Stimulated activated memory B cell treated with anti-CD40 and anti-IgM and Interleukin-4, amounts not matched to agents 10 μg/mL and 1 μg/mL and 100 μg/mL, for 72 hours (primary cell): ENCODE data around the gene PRDM11.
A peak's percentile ranks its signal among the peaks of the same experiment; 100 is the strongest.
"Not testable (repeated sequence)": the region's sequence is repeated elsewhere in the genome, so short reads cannot be mapped to it uniquely, and the experiment has no call there.

Source experiments
- ATAC-seq: fragments of 150-1000 bp; cut with Tn5 transposase; 2 replicates; pipeline ENCODE4 v1.10.0; 2021
- H3K27ac Mint-ChIP-seq: one replicate; pipeline ENCODE4 v1.8.0; 2022; ENCODE audit warnings: mild to moderate bottlenecking, mixed read lengths
- H3K27me3 Mint-ChIP-seq: one replicate; pipeline ENCODE4 v1.8.0; 2022; ENCODE audit warnings: mixed read lengths
- H3K36me3 Mint-ChIP-seq: one replicate; pipeline ENCODE4 v1.8.0; 2022; ENCODE audit warnings: mixed read lengths
- H3K4me1 Mint-ChIP-seq: one replicate; pipeline ENCODE4 v1.8.0; 2022; ENCODE audit warnings: mixed read lengths
- H3K4me3 Mint-ChIP-seq: one replicate; pipeline ENCODE4 v1.8.0; 2022; ENCODE audit warnings: mild to moderate bottlenecking, moderate library complexity, mixed read lengths
- H3K9me3 Mint-ChIP-seq: one replicate; pipeline ENCODE4 v1.8.0; 2022; ENCODE audit warnings: mixed read lengths

The PRDM11 gene

GRCh38 chr11:45234306-45235006, 88.0 kb downstream of the PRDM11 start:
- Mint-ChIP-seq H3K9me3 (no peaks in the 10 kb centered on the region), H3K27me3 (peaks cover 38% of the 10 kb centered on the region), H3K36me3 (no peaks in the 10 kb centered on the region), H3K27ac (no peak overlapping the region), H3K4me1 (no peaks in the 10 kb centered on the region), H3K4me3 (no peak overlapping the region)
- ATAC-seq, result no peak

GRCh38 chr11:45237711-45238315, 91.4 kb downstream of the PRDM11 start:
- Mint-ChIP-seq H3K36me3 (no peaks in the 10 kb centered on the region), H3K27me3 (peaks cover 43% of the 10 kb centered on the region), H3K27ac (no peak overlapping the region), H3K9me3 (no peaks in the 10 kb centered on the region), H3K4me3 (no peak overlapping the region), H3K4me1 (no peaks in the 10 kb centered on the region)
- ATAC-seq, result no peak

- Mint-ChIP-seq H3K36me3 (no peaks in the 10 kb centered on the region), H3K4me3 (no peak overlapping the region), H3K27ac (no peak overlapping the region), H3K9me3 (no peaks in the 10 kb centered on the region), H3K4me1 (no peaks in the 10 kb centered on the region), H3K27me3 (peaks cover 43% of the 10 kb centered on the region)
- ATAC-seq, result no peak
Observed at GRCh38 chr11:45238724-45239123, 92.3 kb downstream of the PRDM11 start.

- H3K27me3 Mint-ChIP-seq, result peaks cover 44% of the 10 kb centered on the region
- H3K4me1 Mint-ChIP-seq, result no peaks in the 10 kb centered on the region
- H3K9me3 Mint-ChIP-seq, result no peaks in the 10 kb centered on the region
- no peak for ATAC-seq
- no peak overlapping the region for H3K4me3 Mint-ChIP-seq
- no peaks in the 10 kb centered on the region for H3K36me3 Mint-ChIP-seq
- H3K27ac Mint-ChIP-seq, result no peak overlapping the region
Observed at GRCh38 chr11:45239733-45240132, 93.3 kb downstream of the PRDM11 start.

- H3K27me3 Mint-ChIP-seq, result peaks cover 39% of the 10 kb centered on the region
- H3K4me1 Mint-ChIP-seq, result no peaks in the 10 kb centered on the region
- no peak overlapping the region for H3K4me3 Mint-ChIP-seq
- no peak overlapping the region for H3K27ac Mint-ChIP-seq
- no peaks in the 10 kb centered on the region for H3K36me3 Mint-ChIP-seq
- ATAC-seq, result no peak
- no peaks in the 10 kb centered on the region for H3K9me3 Mint-ChIP-seq
Observed at GRCh38 chr11:45243967-45244366, 97.5 kb downstream of the PRDM11 start.

GRCh38 chr11:45245218-45246045, 99.0 kb downstream of the PRDM11 start:
- H3K4me1 Mint-ChIP-seq, result no peaks in the 10 kb centered on the region
- H3K27ac Mint-ChIP-seq, result no peak overlapping the region
- H3K27me3 Mint-ChIP-seq, result peaks cover 37% of the 10 kb centered on the region
- H3K4me3 Mint-ChIP-seq, result no peak overlapping the region
- no peaks in the 10 kb centered on the region for H3K9me3 Mint-ChIP-seq
- H3K36me3 Mint-ChIP-seq, result no peaks in the 10 kb centered on the region
- ATAC-seq, result no peak

GRCh38 chr11:45246241-45246640, 99.8 kb downstream of the PRDM11 start:
- Mint-ChIP-seq H3K9me3 (no peaks in the 10 kb centered on the region), H3K27ac (no peak overlapping the region), H3K4me3 (no peak overlapping the region), H3K4me1 (no peaks in the 10 kb centered on the region), H3K36me3 (no peaks in the 10 kb centered on the region), H3K27me3 (peaks cover 37% of the 10 kb centered on the region)
- ATAC-seq, result no peak

- Mint-ChIP-seq H3K36me3 (no peaks in the 10 kb centered on the region), H3K4me1 (no peaks in the 10 kb centered on the region), H3K27ac (no peak overlapping the region), H3K27me3 (peaks cover 37% of the 10 kb centered on the region), H3K9me3 (no peaks in the 10 kb centered on the region), H3K4me3 (no peak overlapping the region)
- no peak for ATAC-seq
Observed at GRCh38 chr11:45247433-45247832, 101.0 kb downstream of the PRDM11 start.

- no peak for ATAC-seq
- H3K4me3 Mint-ChIP-seq, result no peak overlapping the region
- no peaks in the 10 kb centered on the region for H3K9me3 Mint-ChIP-seq
- no peaks in the 10 kb centered on the region for H3K4me1 Mint-ChIP-seq
- no peaks in the 10 kb centered on the region for H3K36me3 Mint-ChIP-seq
- H3K27ac Mint-ChIP-seq, result no peak overlapping the region
- H3K27me3 Mint-ChIP-seq, result peaks cover 37% of the 10 kb centered on the region
Observed at GRCh38 chr11:45248501-45249011, 102.1 kb downstream of the PRDM11 start.

GRCh38 chr11:45249372-45249771, 102.9 kb downstream of the PRDM11 start:
- ATAC-seq, H3K27ac Mint-ChIP-seq, H3K4me3 Mint-ChIP-seq, H3K36me3 Mint-ChIP-seq, H3K9me3 Mint-ChIP-seq, H3K4me1 Mint-ChIP-seq: not testable (repeated sequence)
- peaks cover 38% of the 10 kb centered on the region for H3K27me3 Mint-ChIP-seq

- Mint-ChIP-seq H3K27me3 (peaks cover 40% of the 10 kb centered on the region), H3K27ac (no peak overlapping the region), H3K36me3 (no peaks in the 10 kb centered on the region), H3K4me3 (no peak overlapping the region), H3K4me1 (no peaks in the 10 kb centered on the region), H3K9me3 (no peaks in the 10 kb centered on the region)
- ATAC-seq, result peak; percentile 60
Observed at GRCh38 chr11:45250035-45250718, 103.7 kb downstream of the PRDM11 start.

GRCh38 chr11:45252134-45252856, 105.9 kb downstream of the PRDM11 start:
- Mint-ChIP-seq H3K36me3 (no peaks in the 10 kb centered on the region), H3K9me3 (no peaks in the 10 kb centered on the region), H3K4me1 (no peaks in the 10 kb centered on the region), H3K4me3 (no peak overlapping the region), H3K27me3 (peaks cover 38% of the 10 kb centered on the region), H3K27ac (no peak overlapping the region)
- ATAC-seq, result peak; percentile 65

GRCh38 chr11:45252877-45253276, 106.4 kb downstream of the PRDM11 start:
- Mint-ChIP-seq H3K9me3 (no peaks in the 10 kb centered on the region), H3K36me3 (no peaks in the 10 kb centered on the region), H3K4me1 (no peaks in the 10 kb centered on the region), H3K27ac (no peak overlapping the region), H3K4me3 (no peak overlapping the region), H3K27me3 (peaks cover 34% of the 10 kb centered on the region)
- ATAC-seq, result no peak

- no peak overlapping the region for H3K4me3 Mint-ChIP-seq
- H3K4me1 Mint-ChIP-seq, result no peaks in the 10 kb centered on the region
Observed at GRCh38 chr11:45253640-45254039, 107.2 kb downstream of the PRDM11 start.

More at GRCh38 chr11:45253640-45254039, 107.2 kb downstream of the PRDM11 start:
- Mint-ChIP-seq H3K9me3 (no peaks in the 10 kb centered on the region), H3K27ac (no peak overlapping the region), H3K36me3 (no peaks in the 10 kb centered on the region), H3K27me3 (peaks cover 42% of the 10 kb centered on the region)
- ATAC-seq, result no peak
